Measurements from ENCODE around the gene ANTKMT.
"Not testable (repeated sequence)": the region's sequence is repeated elsewhere in the genome, so short reads cannot be mapped to it uniquely, and the experiment has no call there.

The ANTKMT gene

GRCh38 chr16:740764-741505 is 20.0 kb downstream of the ANTKMT start, which contains the start of gene CIAO3:
CIAO3 (minus strand) TSS chr16:740997; CDS start chr16:740985, 12 bp downstream.
- DNase-seq (ENCODE audit: low read depth in 2 of 2, low spot score in 1 of 2): peak; percentile 88 to 89

GRCh38 chr16:741986-742629 is 21.2 kb downstream of the ANTKMT start:
- DNase-seq (ENCODE audit: low read depth in 2 of 2, low spot score in 1 of 2): no peak

- not testable (repeated sequence) for DNase-seq (ENCODE audit: low read depth in 2 of 2, low spot score in 1 of 2)
Measured at GRCh38 chr16:742894-743293, 21.9 kb downstream of the ANTKMT start.

GRCh38 chr16:743794-744500 is 23.0 kb downstream of the ANTKMT start:
- DNase-seq (ENCODE audit: low read depth in 2 of 2, low spot score in 1 of 2): no peak

- DNase-seq (ENCODE audit: low read depth in 2 of 2, low spot score in 1 of 2): no peak
Measured at GRCh38 chr16:745739-746138, 24.8 kb downstream of the ANTKMT start.

GRCh38 chr16:746637-747036 is 25.7 kb downstream of the ANTKMT start:
- no peak for DNase-seq (ENCODE audit: low read depth in 2 of 2, low spot score in 1 of 2)

GRCh38 chr16:747978-748746 is 27.2 kb downstream of the ANTKMT start:
- no peak for DNase-seq (ENCODE audit: low read depth in 2 of 2, low spot score in 1 of 2)

- DNase-seq (ENCODE audit: low read depth in 2 of 2, low spot score in 1 of 2): no peak
Measured at GRCh38 chr16:749010-749409, 28.1 kb downstream of the ANTKMT start.

- no peak for DNase-seq (ENCODE audit: low read depth in 2 of 2, low spot score in 1 of 2)
Measured at GRCh38 chr16:750485-750884, 29.5 kb downstream of the ANTKMT start.

GRCh38 chr16:751152-752006 is 30.4 kb downstream of the ANTKMT start:
- DNase-seq (ENCODE audit: low read depth in 2 of 2, low spot score in 1 of 2): no peak

- no peak for DNase-seq (ENCODE audit: low read depth in 2 of 2, low spot score in 1 of 2)
Measured at GRCh38 chr16:752007-752312, 31.0 kb downstream of the ANTKMT start.

GRCh38 chr16:754121-754607 is 33.2 kb downstream of the ANTKMT start:
- not testable (repeated sequence) for DNase-seq (ENCODE audit: low read depth in 2 of 2, low spot score in 1 of 2)

- no peak for DNase-seq (ENCODE audit: low read depth in 2 of 2, low spot score in 1 of 2)
Measured at GRCh38 chr16:754656-755055, 33.7 kb downstream of the ANTKMT start.

- DNase-seq (ENCODE audit: low read depth in 2 of 2, low spot score in 1 of 2): no peak
Measured at GRCh38 chr16:756428-756827, 35.5 kb downstream of the ANTKMT start.

- no peak for DNase-seq (ENCODE audit: low read depth in 2 of 2, low spot score in 1 of 2)
Measured at GRCh38 chr16:759110-759910, 38.4 kb downstream of the ANTKMT start.

- no peak for DNase-seq (ENCODE audit: low read depth in 2 of 2, low spot score in 1 of 2)
Measured at GRCh38 chr16:760065-760464, 39.1 kb downstream of the ANTKMT start.

- DNase-seq (ENCODE audit: low read depth in 2 of 2, low spot score in 1 of 2): no peak
Measured at GRCh38 chr16:760545-761343, 39.8 kb downstream of the ANTKMT start, which contains the start of gene MSLN. MSLN (plus strand) TSS chr16:760734; CDS start chr16:762681, 1,947 bp downstream.

GRCh38 chr16:761625-762513 is 40.9 kb downstream of the ANTKMT start:
- DNase-seq (ENCODE audit: low read depth in 2 of 2, low spot score in 1 of 2): no peak
